Measurements from ENCODE around the gene SCN3A. TPM values are rescaled to one million over a fixed set of nuclear protein-coding genes. Genes with fewer than 3 reads are reported as not detected.

SCN3A gene
- total and polyA plus RNA-seq, 2 of the 13 experiments (the other 11 are each of a cell fraction or from before 2014, with no cell fraction given), result not detected

GRCh38 chr2:165087933-165088901 is 115.6 kb downstream of the SCN3A start:
- ChIA-PET CTCF (ENCODE audit: low intra/inter-chr PET ratio, low total read pairs) (no interaction called here), POLR2A (no interaction called here)
- intact Hi-C loops (cut with micrococcal nuclease; ENCODE audit: unreplicated experiment), result no loop called here
- no peaks in the 10 kb centered on the region for H3K27me3 ChIP-seq (ENCODE audit: control insufficient read depth in 1 of 2, insufficient read depth in 2 of 2, low read length in 2 of 2)
- H3K4me2 ChIP-seq (ENCODE audit: low read depth, low read length), result no peak overlapping the region
- no peak for ATAC-seq
- DNase-seq (ENCODE audit: low spot score), result no peak
- H2AFZ ChIP-seq (ENCODE audit: low read length), result peak overlapping the region; percentile 11
- peaks cover 12% of the 10 kb centered on the region for H3K4me1 ChIP-seq (ENCODE audit: insufficient read depth, low read length)
- no peak overlapping the region for H3K4me3 ChIP-seq (replicated peaks in 1 of 3; ENCODE audit: insufficient read depth in 1 of 3, low read depth in 2 of 3, low read length in 3 of 3)
- H3K36me3 ChIP-seq (replicated peaks in 1 of 2; ENCODE audit: control insufficient read depth in 1 of 2, insufficient read depth in 2 of 2, low read length in 2 of 2), result no peaks in the 10 kb centered on the region
- H4K20me1 ChIP-seq (ENCODE audit: insufficient read depth, low read length), result no peaks in the 10 kb centered on the region
- BruUV-seq (replicated peaks), result no TSS peak
- H3K9me3 ChIP-seq (ENCODE audit: low read length), result no peaks in the 10 kb centered on the region; the same call in 1 of the 2 replicates
- FAIRE-seq, result no peak
- 18% methylated on average over 2 of the region's 2 CpGs for WGBS (ENCODE audit: low lambda C conversion rate)
- no peaks in the 10 kb centered on the region for H3K79me2 ChIP-seq (ENCODE audit: insufficient read depth, low read length)
- H3K9ac ChIP-seq (ENCODE audit: insufficient read depth, low read depth, low read length), result no peak overlapping the region
- in situ Hi-C loops (cut with HindIII; ENCODE audit: extremely low pct_ligation_motif_present, low pct_unique_long_range_greater_than_20kb), result no loop called here
- no peak overlapping the region for H3K27ac ChIP-seq (ENCODE audit: extremely low read length, insufficient read depth, low read length)
- TF ChIP-seq GLI4 (CRISPR knock-in tag; IDR thresholded peaks at IDR 0.05; ENCODE audit: borderline replicate concordance) (no peak), ATF7 (IDR thresholded peaks at IDR 0.05) (peak; percentile 71; the same call in 1 of the 2 replicates), ATF7 (CRISPR knock-in tag; IDR thresholded peaks at IDR 0.05) (no peak), ZNF562 (CRISPR knock-in tag; IDR thresholded peaks at IDR 0.05; ENCODE audit: borderline replicate concordance) (no peak), ZBTB44 (CRISPR knock-in tag; IDR thresholded peaks at IDR 0.05) (no peak), TEF (CRISPR knock-in tag; IDR thresholded peaks at IDR 0.05) (no peak), MAFK (conservative IDR thresholded peaks at IDR 0.05 in 1 of 2, IDR thresholded peaks at IDR 0.05 in 1 of 2; ENCODE audit: low read length in 2 of 2) (0 out of 4 replicates have a peak, but pooled peaks of 1 of the 2 experiments have one; percentile 2), ZC3H4 (CRISPR knock-in tag; IDR thresholded peaks at IDR 0.05; ENCODE audit: borderline replicate concordance) (no peak), ZNF580 (CRISPR knock-in tag; IDR thresholded peaks at IDR 0.05; ENCODE audit: borderline replicate concordance, low read depth) (no peak), TRIM22 (IDR thresholded peaks at IDR 0.05) (no peak), CEBPB (IDR thresholded peaks at IDR 0.05; ENCODE audit: borderline replicate concordance, low read depth, low read length) (peak; percentile 58), ZNF737 (CRISPR knock-in tag; IDR thresholded peaks at IDR 0.05; ENCODE audit: borderline replicate concordance) (no peak), ZNF598 (CRISPR knock-in tag; IDR thresholded peaks at IDR 0.05; ENCODE audit: borderline replicate concordance) (no peak), ZNF670 (CRISPR knock-in tag; IDR thresholded peaks at IDR 0.05; ENCODE audit: borderline replicate concordance) (no peak), ATF6 (CRISPR knock-in tag; conservative IDR thresholded peaks at IDR 0.05) (no peak), HNRNPK (IDR thresholded peaks at IDR 0.05; ENCODE audit: low read depth, low read length, poor library complexity, severe bottlenecking) (no peak), ZNF510 (CRISPR knock-in tag; IDR thresholded peaks at IDR 0.05; ENCODE audit: low read depth) (no peak)

Measured in HepG2 (cell line).